Mammary epithelial cell (primary cell): ENCODE results near the gene NSUN4.

Experiments used
- EZH2 ChIP-seq: IDR thresholded peaks from 2 replicates; pipeline ENCODE4 v1.6.1; 2012; ENCODE audit warnings: low read length, inconsistent platforms, borderline replicate concordance
- TF ChIP-seq, protein P1 (sequence below), 2 donors: IDR thresholded peaks in 1 of 2; conservative IDR thresholded peaks in 1 of 2; 2 replicates each; pipeline ENCODE4 v1.5.1; 2011 to 2012; ENCODE audit warnings: inconsistent platforms in 2 of 2, low read length in 2 of 2, mild to moderate bottlenecking in 2 of 2, control low read depth in 1 of 2, low read depth in 1 of 2; ENCODE audit not compliant: insufficient read depth in 1 of 2; ENCODE audit errors: extremely low read depth in 1 of 2

DNA sequence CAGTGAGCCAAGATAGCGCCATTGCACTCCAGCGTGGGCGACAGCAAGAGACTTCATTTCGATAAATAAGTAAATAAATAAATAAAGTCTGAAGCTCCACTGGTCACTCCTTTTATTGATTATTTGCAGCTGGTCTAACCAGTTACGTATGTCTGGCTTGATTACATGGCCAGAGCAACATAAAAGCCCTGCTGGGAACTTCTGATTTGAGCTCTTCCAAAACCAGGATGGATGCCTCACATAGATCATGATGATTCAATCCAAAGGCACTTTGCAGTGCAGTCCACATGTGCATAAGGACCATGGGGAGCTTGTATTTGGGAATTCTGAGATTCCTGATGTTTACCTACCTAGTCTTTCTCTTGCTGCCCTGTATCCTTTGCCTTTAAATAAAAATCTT is 24.0 kb downstream of the NSUN4 start:
- TF ChIP-seq EZH2: no peak
- TF ChIP-seq, protein P1, sequence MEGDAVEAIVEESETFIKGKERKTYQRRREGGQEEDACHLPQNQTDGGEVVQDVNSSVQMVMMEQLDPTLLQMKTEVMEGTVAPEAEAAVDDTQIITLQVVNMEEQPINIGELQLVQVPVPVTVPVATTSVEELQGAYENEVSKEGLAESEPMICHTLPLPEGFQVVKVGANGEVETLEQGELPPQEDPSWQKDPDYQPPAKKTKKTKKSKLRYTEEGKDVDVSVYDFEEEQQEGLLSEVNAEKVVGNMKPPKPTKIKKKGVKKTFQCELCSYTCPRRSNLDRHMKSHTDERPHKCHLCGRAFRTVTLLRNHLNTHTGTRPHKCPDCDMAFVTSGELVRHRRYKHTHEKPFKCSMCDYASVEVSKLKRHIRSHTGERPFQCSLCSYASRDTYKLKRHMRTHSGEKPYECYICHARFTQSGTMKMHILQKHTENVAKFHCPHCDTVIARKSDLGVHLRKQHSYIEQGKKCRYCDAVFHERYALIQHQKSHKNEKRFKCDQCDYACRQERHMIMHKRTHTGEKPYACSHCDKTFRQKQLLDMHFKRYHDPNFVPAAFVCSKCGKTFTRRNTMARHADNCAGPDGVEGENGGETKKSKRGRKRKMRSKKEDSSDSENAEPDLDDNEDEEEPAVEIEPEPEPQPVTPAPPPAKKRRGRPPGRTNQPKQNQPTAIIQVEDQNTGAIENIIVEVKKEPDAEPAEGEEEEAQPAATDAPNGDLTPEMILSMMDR (conservative IDR thresholded peaks at IDR 0.05 in 1 of 2, IDR thresholded peaks at IDR 0.05 in 1 of 2; ENCODE audit: extremely low read depth in 1 of 2, insufficient read depth in 1 of 2, low read depth in 1 of 2, low read length in 2 of 2): no peak
